Activated CD4-positive, alpha-beta memory T cell treated with anti-CD3 and anti-CD28 coated beads, Interleukin-2, amount 10 ng/mL, durations not matched to agents 7 days and 5 days (primary cell): Measurements from ENCODE around the gene TXLNB. TPM values are rescaled to one million over a fixed set of nuclear protein-coding genes. Genes with fewer than 3 reads are reported as not detected.
"Not testable (repeated sequence)": the region's sequence is repeated elsewhere in the genome, so short reads cannot be mapped to it uniquely, and the experiment has no call there.

Source experiments
- CTCF ChIA-PET: fragments of 350-600 bp; sonication (Branson Sonifier 250); formaldehyde crosslinking; loops from one replicate; lab custom pipeline; 2021; ENCODE audit warnings: antibody characterized with exemption, inconsistent platforms; lab: Charles Lee
- POLR2A ChIA-PET: fragments of 350-600 bp; sonication (Branson Sonifier 250); formaldehyde crosslinking; loops from one replicate; lab custom pipeline; 2021; ENCODE audit warnings: antibody characterized with exemption; lab: Charles Lee
- DNase-seq: peaks from one replicate; pipeline ENCODE4 v3.0.0-alpha.2; 2020
- H3K27ac Mint-ChIP-seq: one replicate; pipeline ENCODE4 v1.8.0; 2021; ENCODE audit warnings: mild to moderate bottlenecking, mixed read lengths
- H3K27me3 Mint-ChIP-seq: one replicate; pipeline ENCODE4 v1.8.0; 2021; ENCODE audit warnings: mixed read lengths
- H3K36me3 Mint-ChIP-seq: one replicate; pipeline ENCODE4 v1.8.0; 2021; ENCODE audit warnings: low read depth, mixed read lengths
- H3K4me1 Mint-ChIP-seq: one replicate; pipeline ENCODE4 v1.8.0; 2021; ENCODE audit warnings: mixed read lengths
- H3K4me3 Mint-ChIP-seq: one replicate; pipeline ENCODE4 v1.8.0; 2021; ENCODE audit warnings: mild to moderate bottlenecking, mixed read lengths
- H3K9me3 Mint-ChIP-seq: one replicate; pipeline ENCODE4 v1.8.0; 2021; ENCODE audit warnings: mixed read lengths
- total RNA-seq, 2 experiments: library from RNA; stranded (reverse); gene quantifications; one replicate each; pipeline ENCODE4 v1.2.3, GENCODE V29; 2021

TXLNB gene
- total RNA-seq, 2 experiments from 2014 or later, result 0.60 to 0.90 TPM

GRCh38 chr6:139308286-139308916 lies 16.6 kb upstream of the TXLNB start:
- peaks cover 8% of the 10 kb centered on the region for H3K27me3 Mint-ChIP-seq
- ChIA-PET CTCF (no interaction called here), POLR2A (interaction anchor here (2.0 kb wide), 1 partner anchor 17 kb away, joined by 8 read pairs; the partner anchor contains the start of gene TXLNB)
- DNase-seq, result no peak
- no peak overlapping the region for H3K27ac Mint-ChIP-seq
- no peaks in the 10 kb centered on the region for H3K9me3 Mint-ChIP-seq
- H3K4me3 Mint-ChIP-seq, result no peak overlapping the region
- H3K4me1 Mint-ChIP-seq, result peaks cover 6% of the 10 kb centered on the region
- no peaks in the 10 kb centered on the region for H3K36me3 Mint-ChIP-seq

- Mint-ChIP-seq H3K9me3 (no peaks in the 10 kb centered on the region), H3K4me1 (peaks cover 6% of the 10 kb centered on the region), H3K4me3 (no peak overlapping the region), H3K27ac (no peak overlapping the region), H3K36me3 (peaks cover 2% of the 10 kb centered on the region), H3K27me3 (peaks cover 12% of the 10 kb centered on the region)
- POLR2A ChIA-PET, result interaction anchor here (0.6 to 1.4 kb wide), 2 partner anchors 133 to 468 kb away, joined by 3 read pairs; no protein-coding TSS in a partner anchor
- DNase-seq, result no peak
- CTCF ChIA-PET, result no interaction called here
Observed at GRCh38 chr6:139306291-139306981, 14.6 kb upstream of the TXLNB start.

GRCh38 chr6:139303185-139303584 lies 11.4 kb upstream of the TXLNB start:
- no peak for DNase-seq
- H3K4me1 Mint-ChIP-seq, result peaks cover 4% of the 10 kb centered on the region
- peaks cover 12% of the 10 kb centered on the region for H3K27me3 Mint-ChIP-seq
- peaks cover 2% of the 10 kb centered on the region for H3K36me3 Mint-ChIP-seq
- H3K9me3 Mint-ChIP-seq, result no peaks in the 10 kb centered on the region
- ChIA-PET CTCF (interaction anchor here (1.1 to 1.2 kb wide), 2 partner anchors 10 to 20 kb away, joined by 3 read pairs; no protein-coding TSS in a partner anchor), POLR2A (interaction anchor here (1.3 kb wide), 1 partner anchor 11 kb away, joined by 4 read pairs; the partner anchor contains the start of gene TXLNB)
- H3K27ac Mint-ChIP-seq, result no peak overlapping the region
- H3K4me3 Mint-ChIP-seq, result no peak overlapping the region

GRCh38 chr6:139297921-139298320 lies 6.1 kb upstream of the TXLNB start:
- Mint-ChIP-seq H3K4me3 (no peak overlapping the region), H3K27ac (no peak overlapping the region), H3K27me3 (no peaks in the 10 kb centered on the region), H3K9me3 (peaks cover 2% of the 10 kb centered on the region), H3K4me1 (peaks cover 6% of the 10 kb centered on the region), H3K36me3 (peaks cover 2% of the 10 kb centered on the region)
- ChIA-PET CTCF (interaction anchor here (1.2 kb wide), 1 partner anchor 78 kb away, joined by 3 read pairs; no protein-coding TSS in a partner anchor), POLR2A (no interaction called here)
- DNase-seq, result no peak

GRCh38 chr6:139296927-139297326 lies 5.1 kb upstream of the TXLNB start:
- DNase-seq, result no peak
- H3K4me1 Mint-ChIP-seq, result peaks cover 15% of the 10 kb centered on the region
- H3K36me3 Mint-ChIP-seq, result no peaks in the 10 kb centered on the region
- POLR2A ChIA-PET, result no interaction called here
- H3K27ac Mint-ChIP-seq, result no peak overlapping the region
- H3K4me3 Mint-ChIP-seq, result no peak overlapping the region
- CTCF ChIA-PET, result interaction anchor here (1.2 kb wide), 1 partner anchor 77 kb away, joined by 3 read pairs; no protein-coding TSS in a partner anchor
- H3K9me3 Mint-ChIP-seq, result peaks cover 2% of the 10 kb centered on the region
- no peaks in the 10 kb centered on the region for H3K27me3 Mint-ChIP-seq

GRCh38 chr6:139295901-139296300 lies 4.1 kb upstream of the TXLNB start:
- ChIA-PET CTCF (no interaction called here), POLR2A (no interaction called here)
- no peak overlapping the region for H3K4me3 Mint-ChIP-seq
- no peak overlapping the region for H3K27ac Mint-ChIP-seq
- no peak for DNase-seq
- H3K36me3 Mint-ChIP-seq, result no peaks in the 10 kb centered on the region
- H3K27me3 Mint-ChIP-seq, result no peaks in the 10 kb centered on the region
- H3K9me3 Mint-ChIP-seq, result peaks cover 2% of the 10 kb centered on the region
- peaks cover 23% of the 10 kb centered on the region for H3K4me1 Mint-ChIP-seq

GRCh38 chr6:139294090-139294489 lies 2.3 kb upstream of the TXLNB start:
- Mint-ChIP-seq H3K9me3 (peaks cover 2% of the 10 kb centered on the region), H3K27ac (no peak overlapping the region), H3K36me3 (no peaks in the 10 kb centered on the region), H3K4me3 (no peak overlapping the region), H3K4me1 (peaks cover 32% of the 10 kb centered on the region), H3K27me3 (no peaks in the 10 kb centered on the region)
- CTCF ChIA-PET, result interaction anchor here (1.2 to 4.7 kb wide), 3 partner anchors 30 to 75 kb away, joined by 3 to 51 read pairs (median 28); no protein-coding TSS in a partner anchor
- POLR2A ChIA-PET, result no interaction called here
- no peak for DNase-seq

- not testable (repeated sequence) for H3K4me3 Mint-ChIP-seq, H3K36me3 Mint-ChIP-seq, H3K27me3 Mint-ChIP-seq, H3K27ac Mint-ChIP-seq, DNase-seq, H3K9me3 Mint-ChIP-seq
- CTCF ChIA-PET, result interaction anchor here (0.8 to 4.7 kb wide), 7 partner anchors 11 to 74 kb away, joined by 3 to 51 read pairs (median 13); no protein-coding TSS in a partner anchor
- POLR2A ChIA-PET, result interaction anchor here (1.1 to 4.0 kb wide), 7 partner anchors 8 to 241 kb away, joined by 3 to 55 read pairs (median 9); no protein-coding TSS in a partner anchor
- H3K4me1 Mint-ChIP-seq, result peaks cover 32% of the 10 kb centered on the region
Observed at GRCh38 chr6:139293230-139293629, 1.4 kb upstream of the TXLNB start.

- Mint-ChIP-seq H3K9me3 (no peaks in the 10 kb centered on the region), H3K27ac (peak overlapping the region; percentile 96), H3K4me1 (peaks cover 32% of the 10 kb centered on the region), H3K36me3 (peaks cover 2% of the 10 kb centered on the region), H3K27me3 (no peaks in the 10 kb centered on the region), H3K4me3 (peak overlapping the region; percentile 55)
- POLR2A ChIA-PET, result interaction anchor here (0.6 to 4.0 kb wide), 36 partner anchors 11 to 518 kb away, joined by 3 to 65 read pairs (median 6); partner anchors contain the start of genes ABRACL, CCDC28A and CITED2
- peak; percentile 39 for DNase-seq
- CTCF ChIA-PET, result interaction anchor here (0.9 to 4.7 kb wide), 14 partner anchors 20 to 166 kb away, joined by 3 to 51 read pairs (median 6); partner anchors contain the start of gene CITED2
Observed at GRCh38 chr6:139290787-139291311, 949 bp downstream of the TXLNB start.

GRCh38 chr6:139289233-139289632 lies 2.6 kb downstream of the TXLNB start:
- Mint-ChIP-seq H3K27ac (no peak overlapping the region), H3K27me3 (no peaks in the 10 kb centered on the region), H3K4me3 (no peak overlapping the region), H3K36me3 (peaks cover 2% of the 10 kb centered on the region), H3K9me3 (peaks cover 2% of the 10 kb centered on the region), H3K4me1 (peaks cover 31% of the 10 kb centered on the region)
- ChIA-PET POLR2A (interaction anchor here (3.3 to 4.0 kb wide), 2 partner anchors 35 to 70 kb away, joined by 34 to 55 read pairs; no protein-coding TSS in a partner anchor), CTCF (interaction anchor here (0.6 to 4.7 kb wide), 3 partner anchors 29 to 70 kb away, joined by 3 to 51 read pairs (median 28); no protein-coding TSS in a partner anchor)
- DNase-seq, result no peak

GRCh38 chr6:139288496-139289040 lies 3.2 kb downstream of the TXLNB start:
- CTCF ChIA-PET, result no interaction called here
- H3K27ac Mint-ChIP-seq, result no peak overlapping the region
- POLR2A ChIA-PET, result no interaction called here
- no peak for DNase-seq
- no peak overlapping the region for H3K4me3 Mint-ChIP-seq
- H3K4me1 Mint-ChIP-seq, result peaks cover 29% of the 10 kb centered on the region
- H3K9me3 Mint-ChIP-seq, result peaks cover 2% of the 10 kb centered on the region
- H3K36me3 Mint-ChIP-seq, result peaks cover 2% of the 10 kb centered on the region
- H3K27me3 Mint-ChIP-seq, result no peaks in the 10 kb centered on the region

GRCh38 chr6:139287868-139288267 lies 3.9 kb downstream of the TXLNB start:
- POLR2A ChIA-PET, result interaction anchor here (0.8 to 1.1 kb wide), 2 partner anchors 36 to 37 kb away, joined by 3 to 4 read pairs; no protein-coding TSS in a partner anchor
- DNase-seq, result no peak
- Mint-ChIP-seq H3K4me1 (peaks cover 27% of the 10 kb centered on the region), H3K27ac (no peak overlapping the region), H3K9me3 (peaks cover 2% of the 10 kb centered on the region), H3K27me3 (no peaks in the 10 kb centered on the region), H3K4me3 (no peak overlapping the region), H3K36me3 (peaks cover 3% of the 10 kb centered on the region)
- CTCF ChIA-PET, result no interaction called here
